ENCODE data around the gene DNAJC24. TPM values are rescaled to one million over a fixed set of nuclear protein-coding genes. Genes with fewer than 3 reads are reported as not detected.

Gene DNAJC24
- total RNA-seq, 1 experiment from 2014 or later, result 18.3 TPM

GRCh38 chr11:31327417-31327816 lies 42.2 kb upstream of the DNAJC24 start:
- DNase-seq (ENCODE audit: low read depth, low spot score) (no peak), ATAC-seq (no peak)
- intact Hi-C loops (cut with micrococcal nuclease), result no loop called here
- ChIA-PET RAD21 (ENCODE audit: low non-redundant PET in 1 of 2, low total read pairs in 2 of 2, uncharacterized antibody in 2 of 2, unreplicated experiment in 2 of 2) (no interaction called here), POLR2A (no interaction called here), CTCF (interaction anchor here (1.3 kb wide), 1 partner anchor 13 kb away, joined by 3 read pairs; no protein-coding TSS in a partner anchor)
- no peak for TF ChIP-seq EGR1 (IDR thresholded peaks at IDR 0.05; ENCODE audit: low read depth)
- no peak for TF ChIP-seq JUND (IDR thresholded peaks at IDR 0.05)
- no peak for TF ChIP-seq CTCF (IDR thresholded peaks at IDR 0.05 in 2 of 3, conservative IDR thresholded peaks at IDR 0.05 in 1 of 3; ENCODE audit: borderline replicate concordance in 1 of 3, insufficient read depth in 1 of 3, low read depth in 2 of 3, low read length in 2 of 3)
- TF ChIP-seq SIN3A (IDR thresholded peaks at IDR 0.05; ENCODE audit: low read depth), result no peak
- no peak for TF ChIP-seq EZH2phosphoT487 (IDR thresholded peaks at IDR 0.05; ENCODE audit: borderline replicate concordance)
- no peak for TF ChIP-seq RAD21 (IDR thresholded peaks at IDR 0.05; ENCODE audit: low read depth)
- no peak for TF ChIP-seq ATF3 (IDR thresholded peaks at IDR 0.05)
- TF ChIP-seq ZFX (IDR thresholded peaks at IDR 0.05), result no peak
- Histone ChIP-seq H3K27ac (ENCODE audit: low read depth, low read length) (no peak overlapping the region), H4K20me1 (ENCODE audit: insufficient read depth) (no peaks in the 10 kb centered on the region), H3K36me3 (ENCODE audit: control insufficient read depth in 1 of 2, insufficient read depth in 2 of 2, low read length in 2 of 2) (no peaks in the 10 kb centered on the region), H3K4me1 (ENCODE audit: control insufficient read depth in 1 of 2, insufficient read depth in 2 of 2, low read length in 2 of 2) (peaks cover 3 to 5% of the 10 kb centered on the region in 2 experiments; a peak in 2 of 4 replicates), H3K79me2 (ENCODE audit: insufficient read depth, low read length) (no peaks in the 10 kb centered on the region), H3K9me2 (ENCODE audit: insufficient read depth) (no peaks in the 10 kb centered on the region), H2AFZ (ENCODE audit: low read depth, low read length, poor library complexity, severe bottlenecking) (no peak overlapping the region), H3K9me3 (ENCODE audit: control insufficient read depth in 1 of 2, insufficient read depth in 1 of 2, low read depth in 1 of 2, low read length in 2 of 2) (no peaks in the 10 kb centered on the region), H3K9ac (ENCODE audit: low read length) (no peak overlapping the region), H3K4me2 (ENCODE audit: low read length) (no peak overlapping the region), H3K27me3 (ENCODE audit: insufficient read depth, low read length) (no peaks in the 10 kb centered on the region), H3K4me3 (replicated peaks in 1 of 2; ENCODE audit: low read depth in 1 of 2, low read length in 2 of 2) (no peak overlapping the region)
- BruUV-seq (replicated peaks), result no TSS peak

- no peak overlapping the region for H2AFZ ChIP-seq (ENCODE audit: low read depth, low read length, poor library complexity, severe bottlenecking)
- H3K4me3 ChIP-seq (replicated peaks in 1 of 2; ENCODE audit: low read depth in 1 of 2, low read length in 2 of 2), result no peak overlapping the region
- BruUV-seq (replicated peaks), result no TSS peak
- no peak for ATAC-seq
- no peaks in the 10 kb centered on the region for H3K36me3 ChIP-seq (ENCODE audit: control insufficient read depth in 1 of 2, insufficient read depth in 2 of 2, low read length in 2 of 2)
- CTCF ChIA-PET, result no interaction called here
- RAD21 ChIA-PET (ENCODE audit: low non-redundant PET in 1 of 2, low total read pairs in 2 of 2, uncharacterized antibody in 2 of 2, unreplicated experiment in 2 of 2), result no interaction called here
- no peaks in the 10 kb centered on the region for H4K20me1 ChIP-seq (ENCODE audit: insufficient read depth)
- DNase-seq (ENCODE audit: low read depth, low spot score), result no peak
- H3K9me2 ChIP-seq (ENCODE audit: insufficient read depth), result no peaks in the 10 kb centered on the region
- H3K4me2 ChIP-seq (ENCODE audit: low read length), result no peak overlapping the region
- no peaks in the 10 kb centered on the region for H3K9me3 ChIP-seq (ENCODE audit: control insufficient read depth in 1 of 2, insufficient read depth in 1 of 2, low read depth in 1 of 2, low read length in 2 of 2)
- peaks cover 3 to 5% of the 10 kb centered on the region in 2 experiments; a peak in 2 of 4 replicates for H3K4me1 ChIP-seq (ENCODE audit: control insufficient read depth in 1 of 2, insufficient read depth in 2 of 2, low read length in 2 of 2)
- H3K9ac ChIP-seq (ENCODE audit: low read length), result no peak overlapping the region
- H3K27me3 ChIP-seq (ENCODE audit: insufficient read depth, low read length), result no peaks in the 10 kb centered on the region
- intact Hi-C loops (cut with micrococcal nuclease), result no loop called here
- no peak overlapping the region for H3K27ac ChIP-seq (ENCODE audit: low read depth, low read length)
- POLR2A ChIA-PET, result no interaction called here
- no peaks in the 10 kb centered on the region for H3K79me2 ChIP-seq (ENCODE audit: insufficient read depth, low read length)
- TF ChIP-seq REST (IDR thresholded peaks at IDR 0.05; ENCODE audit: low read depth) (no peak), SIN3A (IDR thresholded peaks at IDR 0.05; ENCODE audit: low read depth) (no peak), ATF3 (IDR thresholded peaks at IDR 0.05) (no peak), EZH2 (IDR thresholded peaks at IDR 0.05) (no peak), ZFX (IDR thresholded peaks at IDR 0.05) (no peak), MAX (IDR thresholded peaks at IDR 0.05) (no peak), FOSL1 (IDR thresholded peaks at IDR 0.05; ENCODE audit: low read depth) (no peak), POLR2AphosphoS5 (IDR thresholded peaks at IDR 0.05; ENCODE audit: low read depth, low read length) (no peak), EZH2phosphoT487 (IDR thresholded peaks at IDR 0.05; ENCODE audit: borderline replicate concordance) (no peak), SP1 (IDR thresholded peaks at IDR 0.05; ENCODE audit: low read depth) (no peak), CBX3 (IDR thresholded peaks at IDR 0.05; ENCODE audit: low read depth) (no peak), ELF1 (IDR thresholded peaks at IDR 0.05; ENCODE audit: borderline replicate concordance, low read depth) (no peak)
Measured at GRCh38 chr11:31328697-31329096, 41.0 kb upstream of the DNAJC24 start.
